Transverse colon (tissue), 4 donors: ENCODE results near the gene GRAMD2B.

Experiments used
- EP300 ChIP-seq: sonication (generic); formaldehyde crosslinking; IDR thresholded peaks from one replicate; pipeline ENCODE4 v1.6.1; 2017; ENCODE audit warnings: antibody characterized with exemption, low read depth
- POLR2A ChIP-seq: fragments of 450-650 bp; IDR thresholded peaks from one replicate; pipeline ENCODE4 v1.6.1; 2016; ENCODE audit warnings: antibody characterized with exemption, mild to moderate bottlenecking, moderate library complexity
- POLR2AphosphoS5 ChIP-seq, 3 donors: sonication (generic); formaldehyde crosslinking; IDR thresholded peaks; one replicate each; pipeline ENCODE4 v1.6.1; 2016; ENCODE audit warnings: antibody characterized with exemption in 3 of 3
- TF ChIP-seq, protein P1 (sequence below), 5 experiments: fragments of 200-600 bp in 3 of 5; fragments of 450-650 bp in 2 of 5; sonication (generic) in 3 of 5; IDR thresholded peaks; 1 replicate in 2 of 5; 2 replicates in 3 of 5; pipeline ENCODE4 v1.5.1; 2016 to 2017; ENCODE audit warnings: antibody characterized with exemption in 5 of 5, inconsistent platforms in 3 of 5, mild to moderate bottlenecking in 2 of 5, moderate library complexity in 1 of 5

DNA sequence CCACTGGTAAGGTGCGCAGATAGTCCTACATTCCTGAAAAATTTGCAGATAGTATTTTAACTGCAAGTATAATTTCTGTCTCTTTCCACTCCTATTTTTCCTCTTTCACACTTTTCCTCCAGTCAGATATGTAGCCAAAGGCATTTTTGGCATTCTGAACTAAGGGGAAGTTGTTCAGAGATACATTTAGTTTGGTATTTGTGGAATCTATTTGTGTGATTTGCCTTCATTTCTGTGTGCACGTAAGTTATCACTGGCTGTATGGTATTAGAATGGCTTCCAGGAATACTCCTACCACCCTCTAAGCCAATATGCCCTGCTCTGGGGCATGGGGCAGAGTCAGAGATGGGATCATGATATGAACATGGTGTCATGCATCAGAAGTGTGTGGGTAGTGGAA is 45.8 kb upstream of the GRAMD2B start:
- TF ChIP-seq, protein P1, sequence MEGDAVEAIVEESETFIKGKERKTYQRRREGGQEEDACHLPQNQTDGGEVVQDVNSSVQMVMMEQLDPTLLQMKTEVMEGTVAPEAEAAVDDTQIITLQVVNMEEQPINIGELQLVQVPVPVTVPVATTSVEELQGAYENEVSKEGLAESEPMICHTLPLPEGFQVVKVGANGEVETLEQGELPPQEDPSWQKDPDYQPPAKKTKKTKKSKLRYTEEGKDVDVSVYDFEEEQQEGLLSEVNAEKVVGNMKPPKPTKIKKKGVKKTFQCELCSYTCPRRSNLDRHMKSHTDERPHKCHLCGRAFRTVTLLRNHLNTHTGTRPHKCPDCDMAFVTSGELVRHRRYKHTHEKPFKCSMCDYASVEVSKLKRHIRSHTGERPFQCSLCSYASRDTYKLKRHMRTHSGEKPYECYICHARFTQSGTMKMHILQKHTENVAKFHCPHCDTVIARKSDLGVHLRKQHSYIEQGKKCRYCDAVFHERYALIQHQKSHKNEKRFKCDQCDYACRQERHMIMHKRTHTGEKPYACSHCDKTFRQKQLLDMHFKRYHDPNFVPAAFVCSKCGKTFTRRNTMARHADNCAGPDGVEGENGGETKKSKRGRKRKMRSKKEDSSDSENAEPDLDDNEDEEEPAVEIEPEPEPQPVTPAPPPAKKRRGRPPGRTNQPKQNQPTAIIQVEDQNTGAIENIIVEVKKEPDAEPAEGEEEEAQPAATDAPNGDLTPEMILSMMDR (IDR thresholded peaks at IDR 0.05): no peak
- TF ChIP-seq POLR2A (no peak), EP300 (no peak), POLR2AphosphoS5 (IDR thresholded peaks at IDR 0.05) (no peak)
